ENCODE data around the gene SELENBP1. TPM values are rescaled to one million over a fixed set of nuclear protein-coding genes. Genes with fewer than 3 reads are reported as not detected.
"Not testable (repeated sequence)": the region's sequence is repeated elsewhere in the genome, so short reads cannot be mapped to it uniquely, and the experiment has no call there.

Gene SELENBP1
- total RNA-seq, 1 donor, result 23.3 TPM

GRCh38 chr1:151356696-151357095 lies 15.8 kb downstream of the SELENBP1 start:
- H3K4me3 ChIP-seq (ENCODE audit: low read depth, low read length), result no peak overlapping the region
- no peak for TF ChIP-seq CTCF (IDR thresholded peaks at IDR 0.05; ENCODE audit: insufficient read depth, low read depth, low read length)
- DNase-seq (ENCODE audit: low read depth), result peak; percentile 13

GRCh38 chr1:151352021-151352718 lies 20.3 kb downstream of the SELENBP1 start:
- H3K4me3 ChIP-seq (ENCODE audit: low read depth, low read length), result no peak overlapping the region
- TF ChIP-seq CTCF (IDR thresholded peaks at IDR 0.05; ENCODE audit: insufficient read depth, low read depth, low read length), result no peak
- DNase-seq (ENCODE audit: low read depth), result peak; percentile 13

GRCh38 chr1:151350323-151350722 lies 22.2 kb downstream of the SELENBP1 start:
- not testable (repeated sequence) for DNase-seq (ENCODE audit: low read depth); H3K4me3 ChIP-seq (ENCODE audit: low read depth, low read length)

- peak; percentile 14 for DNase-seq (ENCODE audit: low read depth)
- H3K4me3 ChIP-seq (ENCODE audit: low read depth, low read length), result peak overlapping the region; percentile 94
- TF ChIP-seq CTCF (IDR thresholded peaks at IDR 0.05; ENCODE audit: insufficient read depth, low read depth, low read length), result no peak
These were observed 24.8 kb downstream of the SELENBP1 start for GRCh38 chr1:151347523-151348246.

GRCh38 chr1:151346769-151347522 lies 25.6 kb downstream of the SELENBP1 start, which contains the start of gene RFX5:
Gene RFX5, minus strand, starts transcription at chr1:151347252. Its CDS starts 932 bp downstream, at chr1:151346320.
- DNase-seq (ENCODE audit: low read depth), result peak; percentile 99
- peak within 1 kb of the TSS; percentile 94 for H3K4me3 ChIP-seq (ENCODE audit: low read depth, low read length)
- TF ChIP-seq CTCF (IDR thresholded peaks at IDR 0.05; ENCODE audit: insufficient read depth, low read depth, low read length), result no peak

- DNase-seq (ENCODE audit: low read depth), result peak; percentile 12
- no peak for TF ChIP-seq CTCF (IDR thresholded peaks at IDR 0.05; ENCODE audit: insufficient read depth, low read depth, low read length)
- peak overlapping the region; percentile 94 for H3K4me3 ChIP-seq (ENCODE audit: low read depth, low read length)
These were observed 26.3 kb downstream of the SELENBP1 start for GRCh38 chr1:151346082-151346768.
